Stomach (tissue), 9 donors: ENCODE measurements around the gene KASH5. TPM values are rescaled to one million over a fixed set of nuclear protein-coding genes. Genes with fewer than 3 reads are reported as not detected.

ENCODE experiments used
- DNase-seq, 2 donors: peaks; one replicate each; pipeline versions ENCODE4 v3.0.0 to v3.0.0-alpha.2; 2013 to 2019
- H3K27ac ChIP-seq, 5 donors: fragments of 200-600 bp in 4 of 5; sonication (generic) in 4 of 5; one replicate each; pipeline ENCODE4 v1.5.1; 2013 to 2019; ENCODE audit warnings: mild to moderate bottlenecking in 1 of 5, moderate library complexity in 1 of 5
- H3K27me3 ChIP-seq, 3 donors: fragments of 200-600 bp; sonication (generic); one replicate each; pipeline ENCODE4 v1.5.1; 2017 to 2019; ENCODE audit warnings: mixed run types in 1 of 3
- H3K36me3 ChIP-seq, 4 donors: fragments of 200-600 bp; sonication (generic); 1 replicate in 3 of 4; 2 replicates in 1 of 4; pipeline ENCODE4 v1.5.1; 2016 to 2019
- H3K4me1 ChIP-seq, 4 donors: fragments of 200-600 bp; sonication (generic); one replicate each; pipeline ENCODE4 v1.5.1; 2016 to 2019
- H3K4me3 ChIP-seq, 4 donors: fragments of 200-600 bp; sonication (generic) in 3 of 4; one replicate each; pipeline ENCODE4 v1.5.1; 2016 to 2019; ENCODE audit warnings: mild to moderate bottlenecking in 1 of 4
- H3K9me3 ChIP-seq, 4 donors: fragments of 200-600 bp; sonication (generic); one replicate each; pipeline ENCODE4 v1.5.1; 2016 to 2019
- CTCF ChIP-seq, 7 experiments: fragments of 450-650 bp in 4 of 7; fragments of 200-600 bp in 3 of 7; sonication (generic) in 3 of 7; IDR thresholded peaks; one replicate each; pipeline ENCODE4 v1.5.1; 2016 to 2019; ENCODE audit warnings: antibody characterized with exemption in 7 of 7, control low read depth in 2 of 7, mild to moderate bottlenecking in 1 of 7
- EP300 ChIP-seq: sonication (generic); formaldehyde crosslinking; IDR thresholded peaks from one replicate; pipeline ENCODE4 v1.6.1; 2017; ENCODE audit warnings: antibody characterized with exemption
- POLR2A ChIP-seq, 4 donors: fragments of 450-650 bp; IDR thresholded peaks; one replicate each; pipeline ENCODE4 v1.6.1; 2016; ENCODE audit warnings: antibody characterized with exemption in 4 of 4, control low read depth in 2 of 4, mild to moderate bottlenecking in 1 of 4, moderate library complexity in 1 of 4
- POLR2AphosphoS5 ChIP-seq, 3 donors: sonication (generic); formaldehyde crosslinking; IDR thresholded peaks; one replicate each; pipeline ENCODE4 v1.6.1; 2016; ENCODE audit warnings: antibody characterized with exemption in 3 of 3
- WGBS, 5 donors: extraction: QIAGEN DNeasy Blood & Tissue Kit in 3 of 5; methylation state at CpG; one replicate each; pipeline versions ENCODE4 v1.1.5 to v1.1.7; 2013 to 2018; 5-methylcytosine and 5-hydroxymethylcytosine counted together
- intact Hi-C: fragments of 100-400 bp; cut with DNase I; formaldehyde crosslinking; loops from one replicate; pipeline ENCODE4 v1.15.1; 2023; ENCODE audit warnings: low total_unique reads
- polyA plus RNA-seq, 3 donors: library from polyadenylated mRNA; stranded (reverse); fragments of 200-250 nt; gene quantifications; one replicate each; pipeline ENCODE4 v1.2.3, GENCODE V29; 2013
- total RNA-seq, 5 donors: library from RNA; depleted of rRNA; stranded (reverse); fragments of >200 nt; gene quantifications; one replicate each; pipeline versions ENCODE4 v1.1.0 to v1.2.3, GENCODE V29; 2014 to 2016
- donor health status: healthy with polysubstance abuse.
- donor health status: Bipolar disorder and iron deficiency.
- donor health status: healthy.

The KASH5 gene
- total and polyA plus RNA-seq, 8 donors: 0.20 to 0.37 TPM; not detected in 6

GRCh38 chr19:49349567-49349966 is 38.5 kb upstream of the KASH5 start:
- intact Hi-C loops: no loop called here
- H3K36me3 ChIP-seq: peaks cover 30 to 100% (median 99%) of the 10 kb centered on the region in 4 donors

GRCh38 chr19:49355909-49356353 is 32.1 kb upstream of the KASH5 start:
- no peak for TF ChIP-seq CTCF (IDR thresholded peaks at IDR 0.05)
- no peak for TF ChIP-seq POLR2AphosphoS5 (IDR thresholded peaks at IDR 0.05)
- TF ChIP-seq POLR2A (IDR thresholded peaks at IDR 0.05): no peak
- no peak for TF ChIP-seq EP300
- Histone ChIP-seq H3K27ac (peak overlapping the region in 4 of 5 donors; percentile 47 to 67 (median 64)), H3K9me3 (no peaks in the 10 kb centered on the region), H3K4me3 (no peak overlapping the region), H3K4me1 (peaks cover 5 to 41% (median 16%) of the 10 kb centered on the region in 4 donors), H3K36me3 (peaks cover 18 to 88% (median 80%) of the 10 kb centered on the region in 4 donors), H3K27me3 (no peaks in the 10 kb centered on the region)
- WGBS, 5 donors: 41 to 69% (median 59%) methylated on average over 12 of the region's 12 CpGs
- intact Hi-C loops: no loop called here
- peak in 1 of 2 donors; percentile 32 for DNase-seq

More at GRCh38 chr19:49349567-49349966, 38.5 kb upstream of the KASH5 start:
- no peak overlapping the region for H3K27ac ChIP-seq
- no peaks in the 10 kb centered on the region for H3K27me3 ChIP-seq
- no peak for DNase-seq
- 92 to 100% (median 97%) methylated on average over 2 of the region's 2 CpGs for WGBS, 5 donors
- no peak overlapping the region for H3K4me3 ChIP-seq
- TF ChIP-seq EP300 (no peak), CTCF (IDR thresholded peaks at IDR 0.05) (no peak), POLR2AphosphoS5 (IDR thresholded peaks at IDR 0.05) (no peak), POLR2A (IDR thresholded peaks at IDR 0.05) (no peak)
- H3K9me3 ChIP-seq: no peaks in the 10 kb centered on the region
- no peaks in the 10 kb centered on the region for H3K4me1 ChIP-seq

GRCh38 chr19:49356382-49356781 is 31.7 kb upstream of the KASH5 start:
- peak overlapping the region in 4 of 5 donors; percentile 37 to 67 (median 64) for H3K27ac ChIP-seq
- TF ChIP-seq POLR2A (IDR thresholded peaks at IDR 0.05) (no peak), EP300 (no peak), CTCF (IDR thresholded peaks at IDR 0.05) (no peak), POLR2AphosphoS5 (IDR thresholded peaks at IDR 0.05) (no peak)
- intact Hi-C loops: no loop called here
- no peak overlapping the region for H3K4me3 ChIP-seq
- H3K4me1 ChIP-seq: peaks cover 5 to 45% (median 19%) of the 10 kb centered on the region in 4 donors
- 52 to 68% (median 55%) methylated on average over 7 of the region's 7 CpGs for WGBS, 5 donors
- H3K27me3 ChIP-seq: peaks cover 0 to 4% (median 0%) of the 10 kb centered on the region in 3 donors
- DNase-seq: peak in 1 of 2 donors; percentile 39
- peaks cover 18 to 84% (median 76%) of the 10 kb centered on the region in 4 donors for H3K36me3 ChIP-seq
- H3K9me3 ChIP-seq: no peaks in the 10 kb centered on the region

- intact Hi-C loops: no loop called here
- Histone ChIP-seq H3K27ac (peak overlapping the region in 4 of 5 donors; percentile 37 to 67 (median 64)), H3K36me3 (peaks cover 18 to 75% (median 68%) of the 10 kb centered on the region in 4 donors), H3K27me3 (peaks cover 0 to 12% (median 0%) of the 10 kb centered on the region in 3 donors), H3K4me1 (peaks cover 5 to 51% (median 24%) of the 10 kb centered on the region in 4 donors), H3K4me3 (no peak overlapping the region), H3K9me3 (no peaks in the 10 kb centered on the region)
- TF ChIP-seq EP300: no peak
- TF ChIP-seq POLR2A (IDR thresholded peaks at IDR 0.05): no peak
- TF ChIP-seq POLR2AphosphoS5 (IDR thresholded peaks at IDR 0.05): no peak
- TF ChIP-seq CTCF (IDR thresholded peaks at IDR 0.05): no peak
- 85 to 93% (median 88%) methylated on average over 7 to 9 of the region's 9 CpGs for WGBS, 5 donors
- DNase-seq: no peak
Observed at GRCh38 chr19:49357186-49357585, 30.9 kb upstream of the KASH5 start.
